HG02943 (cell line): ENCODE data around the gene LRRIQ1.
A peak's percentile ranks its signal among the peaks of the same experiment; 100 is the strongest.

Experiments
- ATAC-seq: cut with Tn5 transposase; IDR thresholded peaks from one replicate; pipeline ENCODE4 v1.9.1; 2021; ENCODE audit warnings: mild to moderate bottlenecking, low read depth, moderate library complexity; ENCODE audit not compliant: unreplicated experiment

LRRIQ1 gene

GRCh38 chr12:85278598-85279448 lies 242.7 kb downstream of the LRRIQ1 start:
- ATAC-seq = no peak

GRCh38 chr12:85279449-85280164 lies 243.5 kb downstream of the LRRIQ1 start:
- no peak for ATAC-seq

GRCh38 chr12:85280165-85280983 lies 244.2 kb downstream of the LRRIQ1 start, which contains the start of gene ALX1:
Gene ALX1 (plus strand): TSS chr12:85280220. CDS start chr12:85280262, 42 bp downstream.
- peak; percentile 67 for ATAC-seq

GRCh38 chr12:85280984-85281630 lies 245.0 kb downstream of the LRRIQ1 start:
- no peak for ATAC-seq

GRCh38 chr12:85281636-85282312 lies 245.6 kb downstream of the LRRIQ1 start:
- ATAC-seq = no peak

- ATAC-seq = no peak
These were observed 247.4 kb downstream of the LRRIQ1 start for GRCh38 chr12:85283560-85283959.
